Measurements from ENCODE around the gene RETREG3.

DNA sequence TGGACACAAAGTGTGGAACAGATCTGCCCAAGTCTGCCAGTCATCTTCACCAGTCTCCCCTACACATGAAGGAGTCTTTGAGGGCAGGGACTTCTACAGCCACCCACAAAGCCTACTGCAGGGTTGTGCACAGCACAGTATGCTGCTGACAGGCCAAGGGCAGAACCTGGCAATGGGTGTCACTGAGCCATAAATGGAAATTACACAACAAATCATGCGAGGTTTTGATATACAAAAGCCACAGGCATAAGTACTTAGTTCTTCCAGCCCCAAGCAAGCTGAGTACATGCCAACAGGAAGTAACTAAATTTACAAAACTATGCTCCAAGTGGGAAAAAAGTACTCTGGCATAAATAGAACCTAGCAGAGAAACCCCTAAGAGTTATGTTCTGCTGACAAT is 23.8 kb downstream of the RETREG3 start:
- TF ChIP-seq, protein P1, sequence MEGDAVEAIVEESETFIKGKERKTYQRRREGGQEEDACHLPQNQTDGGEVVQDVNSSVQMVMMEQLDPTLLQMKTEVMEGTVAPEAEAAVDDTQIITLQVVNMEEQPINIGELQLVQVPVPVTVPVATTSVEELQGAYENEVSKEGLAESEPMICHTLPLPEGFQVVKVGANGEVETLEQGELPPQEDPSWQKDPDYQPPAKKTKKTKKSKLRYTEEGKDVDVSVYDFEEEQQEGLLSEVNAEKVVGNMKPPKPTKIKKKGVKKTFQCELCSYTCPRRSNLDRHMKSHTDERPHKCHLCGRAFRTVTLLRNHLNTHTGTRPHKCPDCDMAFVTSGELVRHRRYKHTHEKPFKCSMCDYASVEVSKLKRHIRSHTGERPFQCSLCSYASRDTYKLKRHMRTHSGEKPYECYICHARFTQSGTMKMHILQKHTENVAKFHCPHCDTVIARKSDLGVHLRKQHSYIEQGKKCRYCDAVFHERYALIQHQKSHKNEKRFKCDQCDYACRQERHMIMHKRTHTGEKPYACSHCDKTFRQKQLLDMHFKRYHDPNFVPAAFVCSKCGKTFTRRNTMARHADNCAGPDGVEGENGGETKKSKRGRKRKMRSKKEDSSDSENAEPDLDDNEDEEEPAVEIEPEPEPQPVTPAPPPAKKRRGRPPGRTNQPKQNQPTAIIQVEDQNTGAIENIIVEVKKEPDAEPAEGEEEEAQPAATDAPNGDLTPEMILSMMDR (IDR thresholded peaks at IDR 0.05; ENCODE audit: low read depth, low read length, poor library complexity, severe bottlenecking): no peak
- no peak for TF ChIP-seq EZH2phosphoT487 (IDR thresholded peaks at IDR 0.05; ENCODE audit: borderline replicate concordance, low read length)
